Measurements from ENCODE around the gene ZMIZ1.
"Not testable (repeated sequence)": the region's sequence is repeated elsewhere in the genome, so short reads cannot be mapped to it uniquely, and the experiment has no call there.

Gene ZMIZ1

GRCh38 chr10:79332610-79333315 lies 264.0 kb downstream of the ZMIZ1 start:
- not testable (repeated sequence) for DNase-seq

- DNase-seq: no peak
Measured at GRCh38 chr10:79333513-79333912, 264.7 kb downstream of the ZMIZ1 start.

GRCh38 chr10:79334573-79334972 lies 265.8 kb downstream of the ZMIZ1 start:
- no peak for DNase-seq

- no peak for DNase-seq
Measured at GRCh38 chr10:79335094-79335469, 266.3 kb downstream of the ZMIZ1 start.

GRCh38 chr10:79335470-79336235 lies 266.9 kb downstream of the ZMIZ1 start:
- no peak for DNase-seq

- DNase-seq: no peak
Measured at GRCh38 chr10:79336276-79336675, 267.5 kb downstream of the ZMIZ1 start.

- DNase-seq: no peak
Measured at GRCh38 chr10:79336739-79337138, 268.0 kb downstream of the ZMIZ1 start.

GRCh38 chr10:79337783-79338469 lies 269.2 kb downstream of the ZMIZ1 start:
- DNase-seq: not testable (repeated sequence)

GRCh38 chr10:79339266-79339665 lies 270.5 kb downstream of the ZMIZ1 start:
- DNase-seq: no peak

GRCh38 chr10:79340646-79341244 lies 272.0 kb downstream of the ZMIZ1 start:
- no peak for DNase-seq

GRCh38 chr10:79342295-79342761 lies 273.6 kb downstream of the ZMIZ1 start:
- DNase-seq: no peak

- peak; percentile 76 for DNase-seq
Measured at GRCh38 chr10:79342811-79343561, 274.2 kb downstream of the ZMIZ1 start.

GRCh38 chr10:79344502-79345195 lies 275.9 kb downstream of the ZMIZ1 start:
- no peak for DNase-seq

- DNase-seq: peak; percentile 80
Measured at GRCh38 chr10:79345241-79346011, 276.7 kb downstream of the ZMIZ1 start.

- DNase-seq: no peak
Measured at GRCh38 chr10:79346012-79346340, 277.2 kb downstream of the ZMIZ1 start.

GRCh38 chr10:79346388-79347225 lies 277.8 kb downstream of the ZMIZ1 start:
- DNase-seq: peak; percentile 44

- DNase-seq: peak; percentile 96
Measured at GRCh38 chr10:79347226-79347893, 278.6 kb downstream of the ZMIZ1 start, which contains the start of gene PPIF. Gene PPIF (plus strand): TSS chr10:79347469. CDS start chr10:79347549, 80 bp downstream.

- peak; percentile 86 for DNase-seq
Measured at GRCh38 chr10:79347894-79348639, 279.3 kb downstream of the ZMIZ1 start.

GRCh38 chr10:79348640-79348988 lies 279.8 kb downstream of the ZMIZ1 start:
- DNase-seq: peak; percentile 53
